Epidermal melanocyte (primary cell): ENCODE measurements around the gene BRD9.

Experiments used
- DNase-seq: peaks from one replicate; pipeline ENCODE4 v3.0.0; 2011; ENCODE audit warnings: low spot score; ENCODE audit not compliant: insufficient read length

Gene BRD9

GRCh38 chr5:815449-815848, 77.2 kb downstream of the BRD9 start:
- no peak for DNase-seq
